CD4-positive, alpha-beta T cell treated with Interleukin-4 for 4 hours (primary cell): Measurements from ENCODE around the gene PON2.

ENCODE experiments used
- DNase-seq: peaks from one replicate; pipeline ENCODE4 v3.0.0-alpha.2; 2020

PON2 gene

DNA sequence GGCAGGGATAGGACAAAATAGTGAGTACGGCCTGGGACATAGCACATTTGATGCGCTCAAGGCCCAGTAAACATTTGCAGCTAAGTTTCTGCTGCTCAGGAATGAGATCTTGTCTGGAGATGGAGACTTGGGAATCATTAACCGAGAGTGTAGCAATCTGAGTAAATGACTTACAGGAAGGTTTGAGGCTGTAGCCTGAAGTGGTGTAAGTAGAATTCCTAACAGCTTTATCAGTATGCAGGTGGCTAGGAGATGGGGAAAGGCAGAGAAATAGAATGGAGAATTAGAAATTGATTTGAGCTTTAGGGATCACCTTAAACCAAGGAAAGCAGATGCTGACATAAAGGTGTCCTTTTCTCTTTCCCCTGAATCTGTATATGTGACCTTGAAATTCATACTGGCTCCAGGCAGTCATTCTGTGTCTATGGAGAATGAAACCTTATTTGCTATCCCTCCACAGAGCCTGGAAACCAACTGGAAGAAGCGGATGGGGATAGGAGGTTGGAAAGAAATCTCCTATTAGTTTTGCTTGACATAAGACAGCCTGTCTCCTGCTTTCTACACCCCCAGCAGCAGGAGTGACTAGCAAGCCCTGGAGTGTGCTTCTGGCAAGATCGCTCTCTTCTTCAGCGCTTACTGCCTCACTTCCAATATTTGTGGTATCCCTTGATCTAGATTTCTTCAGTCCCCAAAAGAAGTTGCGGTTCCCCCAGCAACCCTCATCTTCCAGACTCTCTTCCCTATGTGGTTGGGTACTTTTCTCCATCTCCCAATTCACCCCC is 6.4 kb upstream of the PON2 start:
- no peak for DNase-seq

DNA sequence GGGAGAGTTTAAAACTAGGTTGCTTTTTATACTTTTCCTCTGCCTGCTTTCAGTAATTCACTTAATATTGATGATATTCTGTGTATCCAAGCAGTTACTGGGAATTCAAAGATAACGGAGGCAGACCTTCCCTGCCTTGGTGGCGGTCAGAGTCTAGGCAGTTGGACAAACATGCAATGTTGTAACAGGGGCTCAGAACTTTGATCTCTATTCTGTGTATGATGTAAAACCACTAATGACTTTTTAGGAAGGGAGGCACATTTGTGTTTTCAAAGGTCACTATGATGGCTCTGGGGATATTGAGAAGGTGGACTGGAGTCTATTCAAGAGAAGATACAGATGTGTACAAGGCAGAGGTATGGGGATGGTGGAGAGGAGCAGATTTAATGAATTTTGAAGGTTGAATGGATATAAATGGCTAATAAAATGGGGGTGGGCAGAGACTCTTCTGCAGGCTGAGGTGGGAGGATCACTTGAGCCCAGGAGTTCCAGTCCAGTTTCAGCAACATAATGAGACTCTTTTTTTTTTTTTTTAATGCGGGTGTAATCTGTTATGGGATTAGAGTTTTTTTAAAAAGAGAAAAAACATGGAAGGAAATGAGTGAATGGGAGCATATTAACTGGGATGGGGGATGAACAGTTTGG is 5.7 kb upstream of the PON2 start:
- no peak for DNase-seq

DNA sequence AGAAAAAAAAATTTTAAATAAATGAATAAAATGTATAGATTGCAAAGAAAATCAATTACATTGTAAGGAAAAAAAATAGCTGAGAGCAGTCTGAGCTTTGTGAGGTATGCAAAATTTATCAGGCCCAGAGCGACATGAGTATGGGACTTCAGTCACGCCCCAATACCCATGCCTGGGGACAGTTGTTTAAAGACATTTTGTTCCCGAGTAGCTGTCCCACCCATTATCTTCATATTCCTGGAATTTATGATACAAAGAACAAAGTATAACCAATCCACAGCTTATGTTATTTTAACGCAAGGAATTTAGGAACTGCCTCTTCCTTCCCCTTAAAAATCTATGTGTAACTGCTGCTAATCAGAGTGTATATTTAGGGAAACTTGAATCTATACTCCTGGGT is 1.6 kb upstream of the PON2 start:
- DNase-seq = no peak

DNA sequence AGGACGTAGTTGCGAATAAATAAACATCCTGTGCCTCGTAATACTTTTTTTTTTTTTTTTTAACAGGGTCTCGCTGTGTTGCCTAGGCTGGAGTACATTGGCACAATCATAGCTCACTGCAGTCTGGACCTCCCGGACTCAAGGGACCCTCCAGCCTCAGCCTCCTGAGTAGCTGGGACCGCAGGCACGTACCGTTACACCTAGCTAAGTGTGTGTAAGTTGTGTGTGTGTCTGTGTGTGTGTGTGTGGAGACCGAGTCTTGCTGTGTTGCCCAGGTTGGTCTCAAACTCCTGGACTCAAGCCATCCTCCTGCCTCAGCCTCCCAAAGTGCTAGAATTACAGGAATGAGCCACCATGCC is 573 bp upstream of the PON2 start:
- DNase-seq = no peak

DNA sequence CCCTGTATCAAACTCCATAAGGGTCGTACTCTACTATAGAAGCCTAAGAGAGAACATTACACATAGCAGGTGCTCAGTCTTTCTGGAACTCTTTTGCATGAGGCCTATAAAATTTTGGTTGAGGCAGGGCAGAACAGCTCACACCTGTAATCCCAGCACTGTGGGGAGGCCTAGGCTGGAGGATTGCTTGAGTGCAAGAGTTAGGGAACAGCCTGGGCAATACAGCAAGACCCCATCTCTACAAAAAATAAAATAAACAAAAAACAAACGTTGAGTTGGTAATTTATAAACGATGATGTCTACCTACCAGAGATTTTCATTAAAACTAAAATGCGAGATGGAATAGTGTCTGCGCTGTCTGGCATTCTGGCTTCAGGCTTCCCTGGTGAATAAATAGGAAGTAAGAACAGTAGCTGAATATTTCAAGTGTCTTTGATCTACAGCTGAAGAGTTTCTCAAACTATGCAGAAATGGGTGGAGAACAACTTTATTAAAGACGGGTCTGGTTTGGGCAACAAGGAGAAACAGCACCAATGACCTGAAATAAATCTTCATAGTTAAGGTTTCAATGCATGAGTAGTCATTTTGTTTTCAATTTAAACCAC is 774 bp downstream of the PON2 start:
- no peak for DNase-seq

DNA sequence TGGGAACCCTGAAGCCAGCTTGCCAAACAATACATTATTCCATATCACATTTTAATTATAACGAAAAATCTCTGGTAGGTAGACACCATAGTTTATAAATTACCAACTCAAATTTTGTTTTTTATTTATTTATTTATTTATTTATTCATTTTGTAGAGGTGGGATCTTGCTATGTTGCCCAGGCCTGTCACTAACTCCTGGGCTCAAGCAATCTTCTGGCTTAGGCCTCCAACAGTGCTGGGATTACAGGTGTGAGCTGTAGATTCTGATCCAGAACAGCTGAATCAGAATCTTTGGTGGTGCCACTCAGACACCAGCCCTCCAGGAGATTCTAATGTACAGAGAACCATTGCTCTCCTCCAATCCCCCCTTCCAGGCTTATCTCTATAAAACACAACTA is 1.7 kb downstream of the PON2 start:
- no peak for DNase-seq

DNA sequence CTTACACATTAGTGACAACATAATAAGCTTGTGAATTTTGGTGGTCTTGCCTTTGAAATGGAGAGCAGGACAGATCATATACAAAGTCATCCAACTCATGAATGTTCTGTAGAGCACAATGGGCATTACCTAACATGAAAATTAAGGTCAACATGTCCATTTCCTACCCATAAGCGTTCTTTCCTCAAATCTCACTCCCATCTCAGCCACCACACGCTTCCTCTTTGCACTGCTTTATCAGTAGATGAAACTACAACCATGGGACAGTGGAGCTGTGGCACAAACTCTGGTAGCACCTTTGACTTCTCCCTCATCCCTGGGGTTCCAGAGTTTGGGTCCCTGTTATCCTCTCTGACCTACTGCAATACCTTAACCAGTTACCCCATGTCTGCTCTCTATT is 2.2 kb downstream of the PON2 start:
- DNase-seq = no peak

- DNase-seq = no peak
Measured at GRCh38 chr7:95430864-95431263, 4.0 kb downstream of the PON2 start.

- DNase-seq = no peak
Measured at GRCh38 chr7:95429241-95429990, 5.4 kb downstream of the PON2 start.

DNA sequence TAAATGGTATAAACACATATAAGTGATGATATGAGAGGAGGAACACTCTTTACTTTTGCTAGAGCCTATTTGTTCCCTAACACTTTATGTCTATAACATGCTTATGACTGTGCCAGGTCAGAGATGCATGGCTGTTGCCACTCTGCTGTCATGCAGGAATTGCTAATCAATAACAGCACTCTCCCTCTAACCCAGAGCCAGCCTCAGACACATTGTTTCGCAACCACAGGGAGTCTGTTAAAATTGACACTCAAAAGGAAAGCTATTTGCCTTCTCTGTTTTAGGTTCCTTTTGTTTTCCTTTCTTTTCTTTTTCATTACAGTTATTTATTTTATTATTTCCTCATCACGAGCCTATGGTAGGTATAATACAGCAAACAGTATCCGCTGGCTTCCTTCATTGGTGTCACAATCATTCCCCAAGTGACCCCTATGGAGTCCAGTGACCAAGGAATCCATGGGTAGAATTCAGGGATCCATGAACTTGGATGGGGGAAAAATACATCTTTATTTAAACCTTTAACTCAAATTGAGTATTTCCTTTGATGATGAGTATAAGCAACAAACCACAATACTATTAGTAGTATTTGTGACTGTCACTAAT is 6.8 kb downstream of the PON2 start:
- no peak for DNase-seq

DNA sequence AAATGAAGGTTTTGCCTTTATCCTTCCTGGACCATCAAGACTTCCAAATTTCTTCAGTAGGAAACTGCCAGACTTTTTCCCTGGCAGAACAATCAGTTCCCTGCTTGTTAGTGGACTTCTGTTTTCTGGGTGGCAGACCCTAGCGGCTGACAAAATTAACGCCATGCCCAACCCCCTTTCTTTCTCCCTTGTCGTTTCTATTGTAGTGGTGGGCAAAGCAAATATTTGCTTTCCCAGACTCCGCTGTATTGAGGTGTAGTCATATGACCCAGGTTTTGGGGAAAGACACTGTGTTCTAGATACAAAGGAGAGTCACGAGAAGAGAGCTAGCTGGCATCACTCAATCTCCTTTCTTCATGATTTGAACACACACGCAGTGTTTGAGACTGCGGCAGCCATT is 7.7 kb downstream of the PON2 start:
- DNase-seq = no peak

DNA sequence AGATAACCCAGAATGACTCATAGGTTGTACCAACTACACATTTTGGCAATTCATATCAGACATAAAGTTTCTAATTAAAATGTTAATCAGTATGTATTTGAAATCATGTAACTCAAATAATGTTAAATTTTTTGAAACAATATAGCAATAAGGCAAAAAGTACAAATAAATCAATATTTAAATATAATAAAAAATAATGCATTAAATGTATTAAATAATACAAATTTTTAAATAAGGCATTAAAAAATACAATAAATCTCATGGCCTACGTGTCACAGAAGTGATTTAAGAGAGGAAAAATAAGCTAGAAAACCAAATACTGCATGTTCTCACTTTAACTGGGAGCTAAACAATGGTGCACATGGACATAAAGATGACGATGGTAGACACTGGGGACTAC is 9.1 kb downstream of the PON2 start:
- DNase-seq = no peak

DNA sequence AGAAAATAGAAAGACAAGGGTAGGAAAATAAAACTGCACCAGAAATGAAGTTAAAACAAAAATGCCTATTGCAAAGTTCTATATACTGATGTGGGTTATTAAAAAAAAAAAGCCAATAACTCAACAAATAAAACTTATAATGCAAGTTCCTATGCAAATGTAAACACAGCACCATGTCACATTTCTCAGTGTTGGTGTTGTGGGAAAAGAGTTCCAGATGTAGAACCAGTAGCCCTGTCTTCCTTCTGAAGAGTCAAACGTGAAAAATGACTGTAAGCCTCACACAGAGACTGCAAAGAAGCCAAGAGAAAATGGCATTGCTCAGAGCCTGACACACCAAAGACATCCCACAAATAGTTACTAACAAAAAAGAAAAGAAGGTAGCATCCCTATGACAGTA is 10.1 kb downstream of the PON2 start:
- DNase-seq = no peak

DNA sequence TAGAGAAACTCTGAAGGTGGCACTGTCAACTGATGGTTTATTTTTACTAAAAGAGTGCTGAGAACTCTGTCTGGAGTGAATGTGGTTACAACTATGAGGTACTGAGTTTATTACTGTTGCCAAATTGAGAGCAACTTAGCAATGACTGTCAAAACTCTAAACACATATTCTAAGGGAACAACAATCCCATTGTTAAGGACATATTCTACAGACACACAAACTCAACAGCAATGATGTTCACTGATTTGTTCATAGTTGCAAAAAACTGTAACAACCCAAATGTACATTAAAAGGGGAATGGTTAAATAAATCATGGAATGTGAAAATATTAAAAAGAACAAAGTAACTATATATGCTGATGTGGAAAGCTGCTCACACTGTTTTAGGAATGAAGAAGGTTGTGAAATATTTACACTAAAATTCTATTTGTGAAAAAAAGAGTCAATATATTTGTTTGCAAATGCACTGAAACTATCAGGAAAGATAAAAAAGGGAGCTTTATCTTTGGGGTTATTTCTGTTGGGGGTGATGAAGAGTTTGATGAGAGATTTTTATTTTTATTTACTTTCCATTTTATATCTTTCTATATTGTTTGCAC is 12.9 kb downstream of the PON2 start:
- no peak for DNase-seq

GRCh38 chr7:95421000-95421846 is 13.6 kb downstream of the PON2 start:
- DNase-seq = no peak

DNA sequence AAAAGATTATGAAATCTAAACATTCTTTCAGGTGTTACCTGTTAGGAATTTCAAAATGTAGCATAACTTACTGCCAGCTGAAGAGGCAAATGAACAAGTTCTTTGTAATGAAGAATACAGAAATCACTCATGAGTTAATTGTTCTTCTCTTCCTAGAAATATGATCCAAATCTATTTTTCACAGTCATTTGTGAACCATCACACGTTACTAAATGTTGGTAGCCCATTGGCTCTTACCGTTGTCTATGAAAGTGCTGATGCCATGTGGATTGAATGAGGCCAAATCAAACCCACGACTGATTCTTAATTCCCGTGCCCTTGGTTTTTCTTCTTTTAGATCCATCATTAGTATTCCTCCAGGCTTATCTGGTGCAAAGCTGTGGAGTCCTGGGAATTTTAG is 22.8 kb downstream of the PON2 start:
- DNase-seq = no peak

DNA sequence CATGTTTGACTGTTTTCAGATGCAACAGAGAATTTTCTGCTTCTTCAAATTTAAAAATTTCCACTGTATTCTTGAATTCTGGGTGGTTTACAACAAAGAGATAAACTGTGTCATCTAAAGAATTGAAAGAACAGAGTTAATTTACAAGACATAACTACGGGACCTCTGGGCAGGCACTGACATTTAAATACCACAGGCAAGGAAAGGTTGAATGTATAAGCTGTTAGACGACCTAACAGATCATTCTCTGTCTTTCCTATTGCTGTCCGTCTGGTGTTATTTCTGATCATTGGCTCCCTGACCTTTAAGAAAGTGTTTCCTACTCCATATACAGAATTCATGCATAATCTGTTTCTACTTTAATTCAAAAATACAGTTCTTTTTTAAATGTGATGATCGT is 23.2 kb downstream of the PON2 start:
- DNase-seq = no peak

DNA sequence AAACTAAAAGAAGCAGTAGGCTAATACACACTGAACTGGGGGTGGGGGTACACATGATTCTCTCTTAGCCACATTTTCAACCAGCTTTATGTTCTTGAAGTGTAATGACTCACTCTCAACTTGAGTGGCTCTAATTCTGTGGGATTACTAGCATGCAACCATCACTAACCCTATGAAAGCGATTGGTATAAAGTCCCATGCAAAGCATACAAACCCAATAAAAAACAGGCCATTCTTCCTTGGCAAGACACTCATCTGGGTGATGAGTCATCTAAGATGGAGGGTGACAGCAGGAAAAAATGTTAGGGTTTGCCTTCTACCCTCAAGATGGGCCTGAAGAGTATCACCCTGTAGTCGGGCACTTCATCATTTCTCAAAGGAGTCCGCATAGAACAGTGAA is 23.8 kb downstream of the PON2 start:
- DNase-seq = no peak

DNA sequence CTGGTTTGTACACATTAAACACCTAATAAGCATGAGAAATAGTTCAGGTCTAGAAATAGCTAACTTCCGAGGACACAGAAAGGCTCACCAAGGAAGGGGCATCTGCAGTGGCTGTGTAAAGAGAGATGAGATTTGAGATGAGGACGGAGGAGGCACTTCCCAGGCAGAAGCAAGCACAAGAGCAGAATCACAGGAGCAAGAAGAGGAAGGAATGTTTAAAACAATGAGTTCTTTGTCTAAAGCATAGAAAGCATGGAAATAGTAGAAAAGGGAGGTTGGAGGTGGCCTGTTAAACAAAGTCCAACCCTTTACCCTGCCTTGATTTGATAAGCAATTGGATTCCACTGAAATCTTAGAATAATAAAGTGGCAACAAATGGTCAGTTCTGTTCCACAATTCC is 27.1 kb downstream of the PON2 start:
- no peak for DNase-seq

DNA sequence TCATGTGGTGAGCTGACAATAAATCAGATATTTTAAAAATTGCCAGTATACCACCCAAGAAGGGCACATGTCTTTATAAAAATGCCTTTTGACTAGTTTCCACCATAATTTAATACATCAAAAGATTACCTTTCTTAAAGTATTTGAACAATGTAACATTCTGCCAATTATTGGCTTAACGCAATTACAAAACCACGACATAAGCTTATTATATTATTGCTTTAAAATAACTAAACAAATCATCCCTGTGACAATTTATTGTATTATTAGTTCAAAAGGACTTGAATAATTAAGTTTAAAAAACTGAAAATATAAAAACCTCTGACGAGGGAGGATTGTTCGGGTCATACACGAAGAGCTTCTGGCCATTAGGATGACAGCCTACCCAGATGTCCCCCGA is 29.0 kb downstream of the PON2 start:
- no peak for DNase-seq

- DNase-seq = no peak
Measured at GRCh38 chr7:95405208-95405607, 29.6 kb downstream of the PON2 start.

- no peak for DNase-seq
Measured at GRCh38 chr7:95404316-95404865, 30.4 kb downstream of the PON2 start.
